GM19455 (cell line): ENCODE data around the gene TOR1A.

ENCODE experiments used
- ATAC-seq: cut with Tn5 transposase; IDR thresholded peaks from one replicate; pipeline ENCODE4 v1.9.1; 2021; ENCODE audit not compliant: unreplicated experiment

TOR1A gene, protein sequence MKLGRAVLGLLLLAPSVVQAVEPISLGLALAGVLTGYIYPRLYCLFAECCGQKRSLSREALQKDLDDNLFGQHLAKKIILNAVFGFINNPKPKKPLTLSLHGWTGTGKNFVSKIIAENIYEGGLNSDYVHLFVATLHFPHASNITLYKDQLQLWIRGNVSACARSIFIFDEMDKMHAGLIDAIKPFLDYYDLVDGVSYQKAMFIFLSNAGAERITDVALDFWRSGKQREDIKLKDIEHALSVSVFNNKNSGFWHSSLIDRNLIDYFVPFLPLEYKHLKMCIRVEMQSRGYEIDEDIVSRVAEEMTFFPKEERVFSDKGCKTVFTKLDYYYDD

DNA sequence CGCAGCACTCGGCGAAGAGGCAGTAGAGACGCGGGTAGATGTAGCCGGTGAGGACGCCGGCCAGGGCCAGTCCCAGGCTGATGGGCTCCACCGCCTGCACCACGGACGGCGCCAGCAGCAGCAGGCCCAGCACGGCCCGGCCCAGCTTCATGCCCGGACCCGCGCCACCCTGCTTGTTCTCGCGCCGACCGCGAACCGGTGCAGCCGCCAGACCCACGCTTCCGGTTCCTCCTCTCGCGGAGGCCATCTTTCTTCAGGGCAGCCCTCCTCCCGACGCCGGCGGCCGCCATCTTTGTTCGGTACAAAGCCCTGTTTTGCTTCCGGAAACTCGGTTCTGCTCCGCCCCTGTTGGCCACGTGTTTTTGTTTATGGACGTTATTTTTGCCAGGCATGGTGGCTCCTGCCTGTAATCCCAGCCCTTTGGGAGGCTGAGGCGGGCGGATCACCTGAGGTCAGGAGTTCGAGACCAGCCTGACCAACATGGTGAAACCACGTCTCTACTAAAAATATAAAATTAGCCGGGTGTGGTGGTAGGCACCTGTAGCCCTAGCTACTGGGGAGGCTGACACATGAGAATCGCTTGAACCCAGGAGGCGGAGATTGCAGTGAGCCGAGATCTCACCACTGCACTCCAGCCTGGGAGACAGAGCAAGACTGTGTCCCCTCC, at the start of gene TOR1A:
TSS of gene TOR1A (minus strand) at position 202 of the 667 bp plus-strand sequence. CDS start at position 151, 51 bp downstream.
- peak; percentile 83 for ATAC-seq

DNA sequence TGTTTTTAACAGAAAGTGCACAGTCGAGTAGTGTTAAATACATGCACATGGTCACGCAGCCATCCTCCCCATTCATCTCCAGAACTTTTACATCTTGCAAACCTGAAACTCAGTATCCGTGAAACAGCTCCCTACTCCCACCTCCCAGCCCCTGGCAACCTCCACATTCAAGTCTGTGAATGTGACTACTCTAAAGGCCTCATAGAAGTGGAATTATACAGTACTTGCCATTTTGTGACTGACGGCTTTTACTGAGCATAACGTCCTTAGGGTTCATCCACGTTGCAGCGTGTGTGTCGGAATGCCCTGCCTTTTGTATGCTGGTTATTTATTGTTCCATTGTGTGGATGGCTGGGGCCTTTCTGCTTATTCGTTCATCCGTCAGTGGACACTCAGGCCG, 47.1 kb upstream of the TOR1A start:
- no peak for ATAC-seq

DNA sequence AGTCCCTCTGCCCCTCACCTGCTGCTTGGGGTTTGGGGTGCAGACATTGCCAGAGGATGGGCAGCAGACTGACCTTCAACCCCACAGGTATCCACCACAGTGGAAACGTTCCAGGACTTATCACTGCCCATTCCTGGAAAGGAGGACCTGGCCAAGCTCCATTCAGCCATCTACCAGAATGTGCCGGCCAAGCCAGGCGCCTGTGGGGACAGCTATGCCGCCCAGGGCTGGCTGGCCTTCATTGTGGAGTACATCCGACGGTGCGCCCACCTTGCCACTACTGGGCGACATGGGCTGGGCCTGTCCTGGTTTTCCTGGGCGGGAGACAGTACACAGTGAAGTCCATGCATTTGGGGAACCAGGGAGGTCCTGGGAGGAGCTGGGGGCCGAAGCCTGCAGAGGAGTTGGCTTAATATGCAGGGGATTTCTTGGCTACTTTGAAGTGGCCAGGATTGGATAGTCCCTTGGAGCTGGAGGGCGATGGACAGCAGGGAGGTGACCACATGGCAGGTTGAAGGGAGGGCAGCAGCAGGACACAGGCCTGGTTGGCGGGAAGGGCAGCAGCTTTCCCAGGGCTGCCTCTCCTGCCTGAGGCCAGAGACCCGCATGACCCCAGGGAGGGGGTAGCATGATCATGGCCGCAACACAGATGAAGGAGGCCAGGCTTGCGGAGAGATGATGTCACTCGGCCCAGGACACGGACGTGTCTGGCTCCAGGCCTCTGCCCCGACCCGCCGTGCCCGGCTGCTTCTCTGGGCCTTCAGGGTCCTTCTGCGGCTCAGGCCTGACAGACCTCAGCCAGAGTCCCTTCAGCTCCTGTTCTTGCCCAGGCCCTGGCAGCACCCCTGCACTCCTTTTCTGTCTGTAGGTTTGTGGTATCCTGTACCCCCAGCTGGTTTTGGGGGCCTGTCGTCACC, 45.9 kb upstream of the TOR1A start:
- ATAC-seq: no peak

DNA sequence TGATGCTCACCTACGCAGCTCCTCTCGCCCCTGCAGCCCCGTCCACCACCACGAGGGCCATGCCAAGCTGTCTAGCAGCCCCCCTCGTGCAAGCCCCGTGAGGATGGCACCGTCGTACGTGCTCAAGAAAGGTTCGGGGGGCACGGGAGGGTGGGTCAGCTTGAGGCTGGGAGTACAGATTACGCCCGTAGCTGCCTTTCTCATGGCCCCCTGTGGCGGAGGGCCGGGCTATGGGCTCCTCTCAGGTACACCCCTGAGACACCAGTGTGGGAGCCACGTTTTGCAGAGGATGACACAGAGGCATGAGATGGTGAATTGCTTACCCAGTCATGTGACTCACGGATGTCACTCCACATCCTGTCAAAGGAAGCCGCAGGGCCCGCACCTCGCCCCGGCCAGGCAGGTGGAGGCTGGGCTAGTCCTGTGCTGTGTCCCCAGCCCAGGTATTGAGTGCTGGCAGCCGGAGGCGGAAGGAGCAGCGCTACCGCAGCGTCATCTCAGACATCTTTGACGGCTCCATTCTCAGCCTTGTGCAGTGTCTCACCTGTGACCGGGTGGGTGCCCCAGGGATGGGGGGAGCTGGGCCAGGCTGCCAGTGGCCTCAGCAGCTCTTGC, 45.0 kb upstream of the TOR1A start:
- ATAC-seq: no peak

DNA sequence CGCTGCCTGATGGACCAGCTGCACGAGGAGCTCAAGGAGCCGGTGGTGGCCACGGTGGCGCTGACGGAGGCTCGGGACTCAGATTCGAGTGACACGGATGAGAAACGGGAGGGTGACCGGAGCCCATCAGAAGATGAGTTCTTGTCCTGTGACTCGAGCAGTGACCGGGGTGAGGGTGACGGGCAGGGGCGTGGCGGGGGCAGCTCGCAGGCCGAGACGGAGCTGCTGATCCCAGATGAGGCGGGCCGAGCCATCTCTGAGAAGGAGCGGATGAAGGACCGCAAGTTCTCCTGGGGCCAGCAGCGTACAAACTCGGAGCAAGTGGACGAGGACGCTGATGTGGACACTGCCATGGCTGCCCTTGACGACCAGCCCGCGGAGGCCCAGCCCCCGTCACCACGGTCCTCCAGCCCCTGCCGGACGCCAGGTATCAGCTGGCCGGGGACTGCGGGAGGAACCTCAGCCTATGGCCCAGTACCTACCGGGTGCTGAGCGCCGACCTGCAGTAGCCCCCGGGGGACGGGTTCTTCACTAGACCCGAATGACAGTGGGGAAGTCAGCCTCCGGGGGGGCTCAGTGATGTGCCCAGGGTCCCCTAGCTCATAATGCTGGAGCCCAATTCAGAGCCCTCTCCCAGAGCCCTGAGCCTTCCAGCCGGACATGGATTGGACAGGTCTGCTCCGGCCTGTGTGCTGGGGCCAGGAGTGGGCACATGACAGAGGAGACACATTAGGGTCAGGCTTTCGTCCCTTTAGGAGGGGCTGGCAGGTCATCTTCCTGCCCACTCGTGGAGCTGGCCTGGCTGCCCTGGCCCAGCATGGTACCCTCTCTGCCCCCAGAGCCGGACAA, 44.3 kb upstream of the TOR1A start:
- ATAC-seq: no peak

DNA sequence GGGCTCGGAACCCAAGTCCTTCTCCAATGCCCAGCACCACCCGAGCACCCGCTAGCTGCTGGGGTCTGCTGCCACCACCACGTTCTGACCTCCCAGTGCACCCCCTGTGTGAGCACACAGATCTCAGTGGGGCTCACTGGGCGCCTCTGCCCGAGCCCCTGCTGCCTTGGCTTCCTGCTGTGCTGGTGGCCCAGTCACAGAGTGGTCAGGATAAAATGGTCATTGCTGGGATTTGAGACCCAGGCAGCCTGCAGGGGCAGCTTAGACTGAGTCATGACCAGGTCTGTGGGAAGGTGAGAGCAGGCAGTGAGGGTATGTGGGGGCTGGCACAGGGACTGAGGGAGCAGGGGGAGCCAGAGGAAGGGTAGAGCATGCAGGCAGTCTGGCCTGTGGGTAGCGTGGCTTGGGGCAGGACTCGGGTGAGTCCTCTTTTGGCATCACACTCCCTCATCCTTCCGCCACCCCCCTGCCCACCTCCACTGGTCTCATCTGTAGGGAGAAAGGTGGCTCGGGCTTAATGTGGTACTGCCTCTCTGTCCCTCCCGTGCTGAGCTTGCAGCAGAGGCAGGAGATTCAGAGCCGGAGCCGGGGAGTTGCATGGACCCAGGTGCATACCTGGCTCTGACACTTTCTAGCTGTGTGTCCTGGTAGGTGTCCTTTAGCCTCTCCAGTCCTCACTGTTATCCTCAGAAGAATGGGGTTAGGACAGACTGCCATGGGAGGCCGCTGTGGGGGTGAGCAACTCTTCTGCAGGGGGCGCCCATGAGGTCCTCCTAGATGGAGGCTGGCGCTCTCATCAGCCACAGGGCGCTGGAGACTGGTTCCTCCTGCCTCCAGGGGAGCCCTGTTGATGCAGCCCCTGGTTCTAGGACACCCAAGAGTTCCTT, 43.4 kb upstream of the TOR1A start:
- ATAC-seq: no peak

DNA sequence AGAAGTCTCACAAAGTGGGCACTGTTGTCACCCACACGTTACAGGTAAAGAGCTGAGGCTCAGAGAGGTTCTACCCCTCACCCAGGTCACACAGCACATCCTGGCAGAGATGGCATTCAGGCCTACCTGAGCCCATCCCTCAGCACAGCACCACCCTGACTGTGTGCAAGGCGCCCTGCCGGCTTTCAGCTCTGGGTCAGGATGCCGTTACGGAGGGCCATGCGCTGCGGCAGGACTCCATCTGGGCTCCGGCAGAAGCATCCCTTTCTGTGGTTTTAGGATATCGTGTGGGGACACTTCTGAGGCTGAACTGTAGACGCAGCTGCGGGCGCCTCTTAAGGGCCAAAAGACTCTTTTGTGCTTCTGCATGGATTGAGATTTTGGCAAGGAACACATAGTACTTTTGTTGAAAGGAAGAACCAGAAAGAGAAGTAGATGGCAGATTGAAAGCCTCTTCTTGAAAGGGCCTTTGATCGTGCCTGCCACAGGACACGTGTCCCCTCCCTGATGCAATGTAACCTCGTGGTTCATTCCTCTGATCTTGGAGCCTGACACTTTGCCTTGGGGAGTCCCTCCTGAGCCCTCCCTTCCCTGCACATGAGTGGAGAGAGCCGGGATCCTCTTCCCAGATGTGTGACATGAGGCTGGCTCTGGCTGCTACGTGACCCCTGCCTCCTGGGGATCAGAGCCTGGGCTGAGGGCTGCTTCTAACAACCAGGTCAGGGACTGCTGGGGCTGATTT, 42.6 kb upstream of the TOR1A start:
- ATAC-seq: no peak

DNA sequence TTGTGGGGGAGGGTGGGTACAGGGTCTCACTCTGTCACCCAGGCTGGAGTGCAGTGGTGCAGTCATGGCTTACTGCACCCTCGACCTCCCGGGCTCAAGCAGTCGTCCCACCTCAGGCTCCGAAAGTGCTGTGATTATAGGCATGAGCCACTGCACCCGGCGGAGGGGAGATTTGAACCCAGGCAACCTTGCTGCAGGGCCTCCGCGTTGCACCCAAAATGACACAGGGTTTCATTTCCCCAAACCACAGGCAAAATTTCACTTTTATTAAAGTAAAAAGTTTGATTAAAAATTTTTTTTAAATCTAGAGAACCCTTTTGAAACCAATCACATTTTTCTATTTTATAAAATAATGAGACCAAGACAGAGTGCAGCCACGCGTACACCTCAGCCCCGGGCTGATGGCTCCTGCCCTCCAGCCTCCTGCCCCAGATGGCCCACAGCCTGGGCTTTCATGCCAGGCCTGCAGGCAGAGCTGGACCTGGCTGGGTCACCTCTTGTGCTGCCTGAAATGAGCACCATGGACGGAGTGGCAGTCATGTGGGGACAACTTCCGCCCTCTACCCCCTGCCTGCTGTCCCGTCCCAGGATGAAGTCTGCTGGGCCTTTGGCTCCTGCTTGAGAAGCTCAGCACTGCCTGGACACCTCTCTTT, 41.9 kb upstream of the TOR1A start:
- ATAC-seq: no peak

DNA sequence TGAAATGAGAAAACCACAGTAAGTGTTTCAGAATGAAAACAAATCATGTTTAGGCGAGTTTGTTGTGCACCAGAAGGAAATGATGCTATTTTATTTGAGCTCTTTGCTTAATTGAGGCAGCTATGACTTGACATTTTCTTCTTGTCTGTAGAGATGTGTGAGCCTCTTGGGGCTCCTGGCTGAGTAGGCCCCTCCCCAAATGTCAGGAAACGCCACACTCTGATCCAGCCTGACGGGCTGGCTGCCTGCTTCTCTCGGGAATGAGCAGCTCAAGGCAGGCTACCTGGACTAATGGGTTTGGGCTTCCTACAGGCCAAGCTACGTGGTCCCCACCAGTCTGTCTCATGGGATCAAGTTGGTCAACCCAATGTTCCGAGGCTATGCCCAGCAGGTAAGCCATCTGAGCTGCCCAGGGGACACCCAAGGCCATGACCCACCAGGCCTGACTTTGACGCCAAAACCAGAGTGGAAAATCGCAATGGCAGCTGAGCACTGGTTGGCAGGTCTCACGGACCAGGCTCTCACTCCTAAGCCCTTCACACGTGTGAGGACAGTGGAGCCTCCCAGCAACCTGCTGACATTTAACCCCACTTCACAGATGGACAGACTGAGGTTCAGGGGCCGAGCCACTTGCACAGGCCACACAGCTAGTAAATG, 41.2 kb upstream of the TOR1A start:
- no peak for ATAC-seq

DNA sequence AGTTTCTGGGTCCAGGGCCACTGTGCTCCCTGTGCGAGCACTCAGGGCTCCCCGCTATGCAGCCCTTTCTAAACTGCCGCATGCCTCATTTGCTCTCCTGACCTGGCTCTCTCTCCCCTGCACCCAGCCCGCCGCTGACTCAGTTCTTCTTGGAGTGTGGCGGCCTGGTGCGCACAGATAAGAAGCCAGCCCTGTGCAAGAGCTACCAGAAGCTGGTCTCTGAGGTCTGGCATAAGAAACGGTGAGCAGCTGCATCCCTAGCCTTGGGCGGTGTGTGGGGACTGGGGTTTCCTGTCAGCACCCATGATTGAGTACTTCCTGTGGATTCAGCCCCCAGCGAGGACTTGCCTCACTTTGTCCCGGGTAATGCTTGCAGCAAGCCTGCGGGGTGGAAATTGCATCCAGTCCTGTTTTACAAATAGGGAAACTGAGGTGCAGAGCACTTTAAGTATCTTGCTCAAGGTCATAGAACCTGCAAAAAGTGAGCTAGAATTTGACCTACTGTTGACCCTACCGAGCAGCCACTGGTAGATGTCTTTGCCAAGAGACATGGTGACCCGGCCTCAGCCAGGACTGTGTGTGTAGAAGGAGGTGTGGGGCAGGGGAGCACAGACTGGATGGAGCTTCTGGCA, 39.2 kb upstream of the TOR1A start:
- ATAC-seq: no peak

DNA sequence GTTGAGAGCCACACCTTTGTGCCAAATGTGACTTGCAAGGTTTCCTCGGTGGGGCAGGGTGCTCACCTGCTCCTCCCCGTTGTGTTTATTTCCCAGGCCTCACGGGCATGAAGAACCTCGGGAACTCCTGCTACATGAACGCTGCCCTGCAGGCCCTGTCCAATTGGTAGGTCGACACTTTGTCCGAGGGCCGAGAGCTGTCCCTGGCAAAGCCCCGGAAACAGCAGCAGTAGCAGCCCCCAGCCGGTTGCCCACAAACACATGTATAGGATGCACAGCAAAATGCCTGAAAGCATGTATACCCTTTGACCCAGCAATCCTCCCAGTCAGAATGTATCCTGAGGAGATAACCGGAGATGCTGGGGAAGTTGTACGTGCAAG, 37.5 kb upstream of the TOR1A start:
- ATAC-seq: no peak

DNA sequence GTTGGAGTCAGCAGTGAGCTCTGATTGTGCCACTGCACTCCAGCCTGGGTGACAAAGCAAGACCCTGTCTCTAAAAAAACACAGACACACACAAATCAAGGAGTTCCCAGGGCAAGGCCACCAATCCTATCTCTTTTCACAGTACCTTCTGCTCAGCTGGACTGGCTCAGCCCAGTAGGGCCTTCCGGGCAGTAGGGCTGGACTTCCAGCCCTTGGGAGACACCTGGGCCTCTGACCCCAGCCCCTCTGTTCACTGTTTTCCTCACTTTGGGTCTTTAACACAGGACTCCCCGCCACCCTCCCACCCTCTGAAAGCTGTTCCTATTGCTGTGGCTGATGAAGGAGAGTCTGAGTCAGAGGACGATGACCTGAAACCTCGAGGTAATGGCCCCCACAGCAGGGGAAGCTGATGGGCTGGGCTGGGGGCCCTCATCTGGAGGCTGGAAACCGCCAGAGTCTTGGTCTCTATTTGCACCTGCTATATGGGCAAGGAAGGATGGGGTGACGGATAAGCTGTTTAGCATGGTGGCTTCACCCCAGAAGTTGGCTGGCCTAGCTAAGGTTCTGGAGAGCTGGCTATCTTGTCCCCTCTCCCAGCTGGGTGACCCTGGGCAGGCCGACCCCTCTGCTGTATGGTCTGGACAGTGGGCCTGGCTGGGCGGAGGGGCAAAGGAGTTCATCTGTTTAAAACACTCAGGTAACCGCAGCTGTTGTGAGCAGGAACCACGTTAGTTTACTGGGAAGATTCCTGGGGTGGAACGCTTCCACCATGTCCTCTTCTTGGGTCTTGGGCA, 36.9 kb upstream of the TOR1A start:
- ATAC-seq: no peak

DNA sequence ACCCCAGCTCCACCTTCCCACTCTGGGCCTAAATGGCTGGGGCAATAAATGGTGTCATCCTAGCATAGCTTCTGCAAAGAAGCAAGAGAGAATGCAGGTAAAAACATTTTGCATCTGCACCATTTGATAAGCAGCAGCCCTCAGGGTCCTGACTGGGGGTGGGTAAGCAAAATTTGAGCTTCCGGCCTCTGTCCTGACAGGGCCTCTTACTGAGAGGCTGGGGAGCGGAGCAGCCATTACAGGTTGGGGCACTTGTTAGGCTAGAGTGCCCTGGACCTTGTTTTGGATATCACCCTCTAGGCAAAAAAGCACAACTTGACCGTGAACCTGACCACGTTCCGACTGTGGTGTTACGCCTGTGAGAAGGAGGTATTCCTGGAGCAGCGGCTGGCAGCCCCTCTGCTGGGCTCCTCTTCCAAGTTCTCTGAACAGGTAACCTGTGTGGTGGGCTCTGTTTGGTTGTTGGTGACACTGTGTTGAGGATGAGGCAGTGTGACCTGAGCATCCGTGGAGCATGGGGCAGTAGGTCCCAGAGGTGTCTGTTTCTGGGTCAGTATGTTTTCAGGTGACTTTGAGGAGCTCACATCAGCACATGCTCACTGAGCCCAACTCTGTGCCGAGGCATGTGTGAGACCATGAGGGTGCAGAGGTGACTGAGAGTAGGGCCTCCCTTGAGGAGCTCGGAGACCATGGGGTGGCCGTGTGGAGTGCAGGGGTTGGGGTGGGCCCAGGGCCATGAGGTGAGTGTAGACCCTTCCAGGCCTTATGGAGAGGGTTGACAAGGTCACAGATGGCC, 34.4 kb upstream of the TOR1A start:
- ATAC-seq: no peak

DNA sequence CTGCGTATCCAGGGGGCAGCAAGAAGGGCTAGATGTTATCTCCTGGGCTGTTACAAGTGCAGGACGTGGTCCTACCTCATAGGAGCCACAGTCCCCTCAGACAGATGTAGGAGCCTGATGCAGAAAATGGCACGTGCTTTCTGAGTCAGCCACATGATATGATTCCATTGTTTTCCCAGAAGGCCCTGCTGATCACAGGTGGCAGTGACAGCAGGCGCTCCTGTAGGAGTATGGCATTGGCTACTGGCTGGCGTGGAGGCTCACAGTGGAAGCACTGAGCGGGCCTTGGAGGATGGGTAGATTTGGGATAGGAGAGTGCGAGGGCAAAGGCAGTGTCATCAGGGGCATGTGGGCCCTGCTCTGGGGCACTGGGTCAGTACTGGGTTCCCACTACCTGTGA, 33.3 kb upstream of the TOR1A start:
- no peak for ATAC-seq

DNA sequence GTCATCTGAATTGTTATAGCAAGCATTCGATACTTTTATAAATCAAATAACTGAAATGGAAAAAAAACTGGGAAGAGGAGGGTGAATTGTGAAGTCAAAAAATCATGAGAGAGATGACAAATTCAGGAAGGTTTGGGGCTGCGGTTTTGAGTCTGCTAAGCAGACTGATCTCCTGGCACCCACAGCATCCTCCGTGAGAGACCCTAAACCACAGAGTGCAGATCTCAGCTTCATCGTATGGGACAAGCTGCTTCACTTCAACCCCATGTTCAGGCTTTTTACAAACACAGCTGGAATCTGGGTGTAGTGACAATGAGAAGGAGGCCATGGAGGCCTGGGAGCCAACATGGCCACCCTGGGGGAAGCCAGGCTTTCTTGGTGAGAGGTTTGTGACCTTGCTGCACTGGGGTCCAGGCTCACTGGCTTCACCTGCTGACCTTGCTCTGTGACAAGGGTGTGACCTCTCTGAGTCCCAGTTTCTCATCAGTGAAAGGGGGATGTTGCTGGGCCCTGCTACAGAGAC, 30.7 kb upstream of the TOR1A start:
- ATAC-seq: no peak
